HCT116 (cell line): Measurements from ENCODE around the gene AGPS. TPM values are rescaled to one million over a fixed set of nuclear protein-coding genes. Genes with fewer than 3 reads are reported as not detected.

ENCODE experiments used
- ATAC-seq: fragments of 200-7000 bp; cut with Tn5 transposase; 2 replicates; pipeline ENCODE4 v1.9.1; 2020; ENCODE audit warnings: mild to moderate bottlenecking, moderate library complexity
- BruUV-seq: library from RNA; stranded (reverse); fragments of 400-500 nt; replicated peaks from 2 replicates; lab custom pipeline; 2021; lab: Mats Ljungman, UMichigan
- CTCF ChIA-PET: fragments of 300-600 bp; sonication (Branson Sonifier 250); formaldehyde crosslinking; loops from one replicate; lab custom pipeline; 2021; ENCODE audit warnings: antibody characterized with exemption; lab: Charles Lee
- POLR2A ChIA-PET: fragments of 300-600, 350-600 bp; sonication (Branson Sonifier 250); formaldehyde crosslinking; loops from one replicate; lab custom pipeline; 2021; ENCODE audit warnings: antibody characterized with exemption; lab: Charles Lee
- RAD21 ChIA-PET, 2 experiments: fragments of 300-600 bp; sonication (Branson Sonifier 250); formaldehyde crosslinking; loops; one replicate each; lab custom pipeline; 2023; ENCODE audit warnings: low total read pairs in 2 of 2; ENCODE audit not compliant: uncharacterized antibody in 2 of 2, unreplicated experiment in 2 of 2, low non-redundant PET in 1 of 2; lab: Charles Lee
- DNase-seq: peaks from one replicate; pipeline ENCODE4 v3.0.0-alpha.2; 2010; ENCODE audit warnings: low read depth, low spot score
- H2AFZ ChIP-seq: fragments of 200-600 bp; shearing (Covaris generic), sonication (generic); 2 replicates; pipeline ENCODE4 v1.6.1; 2017; ENCODE audit warnings: low read depth, mixed run types, mixed read lengths, antibody characterized with exemption, low read length; ENCODE audit not compliant: poor library complexity, severe bottlenecking
- H3K27ac ChIP-seq: 2 replicates; pipeline ENCODE4 v1.5.1; 2012; ENCODE audit warnings: low read depth, low read length
- H3K27me3 ChIP-seq: fragments of 200-600 bp; sonication (generic); 2 replicates; pipeline ENCODE4 v1.6.1; 2016; ENCODE audit warnings: mixed run types, low read length, mixed read lengths; ENCODE audit not compliant: insufficient read depth
- H3K36me3 ChIP-seq, 2 experiments: fragments of 200-500 bp in 1 of 2; fragments of 200-600 bp in 1 of 2; sonication (Bioruptor generic) in 1 of 2; sonication (generic) in 1 of 2; 2 replicates each; pipeline versions ENCODE4 v1.5.1 to v1.6.1; 2014 to 2016; ENCODE audit warnings: low read length in 2 of 2, inconsistent platforms in 1 of 2, mixed read lengths in 1 of 2, mixed run types in 1 of 2; ENCODE audit not compliant: insufficient read depth in 2 of 2, control insufficient read depth in 1 of 2
- H3K4me1 ChIP-seq, 2 experiments: fragments of 200-600 bp in 1 of 2; sonication (generic) in 1 of 2; 2 replicates each; pipeline versions ENCODE4 v1.5.1 to v1.6.1; 2012 to 2017; ENCODE audit warnings: low read length in 2 of 2, inconsistent platforms in 1 of 2, mild to moderate bottlenecking in 1 of 2, mixed read lengths in 1 of 2, mixed run types in 1 of 2, moderate library complexity in 1 of 2; ENCODE audit not compliant: insufficient read depth in 2 of 2, control insufficient read depth in 1 of 2
- H3K4me2 ChIP-seq: fragments of 200-600 bp; sonication (generic); 2 replicates; pipeline ENCODE4 v1.6.1; 2017; ENCODE audit warnings: mixed run types, low read length, mixed read lengths
- H3K4me3 ChIP-seq, 2 experiments: fragments of 200-600 bp in 1 of 2; sonication (generic) in 1 of 2; replicated peaks in 1 of 2; 2 replicates each; pipeline ENCODE4 v1.5.1; 2011 to 2016; ENCODE audit warnings: low read length in 2 of 2, control low read depth in 1 of 2, low read depth in 1 of 2, mild to moderate bottlenecking in 1 of 2, mixed read lengths in 1 of 2, mixed run types in 1 of 2
- H3K79me2 ChIP-seq: fragments of 200-600 bp; sonication (generic); 2 replicates; pipeline ENCODE4 v1.6.1; 2017; ENCODE audit warnings: mild to moderate bottlenecking, mixed run types, low read length, moderate library complexity, mixed read lengths; ENCODE audit not compliant: insufficient read depth
- H3K9ac ChIP-seq: fragments of 200-600 bp; sonication (generic); 2 replicates; pipeline ENCODE4 v1.6.1; 2016; ENCODE audit warnings: low read length, mixed read lengths
- H3K9me2 ChIP-seq: fragments of 200-600 bp; sonication (generic), shearing (Covaris generic); 2 replicates; pipeline ENCODE4 v1.6.1; 2017; ENCODE audit warnings: mixed run types, mild to moderate bottlenecking, moderate library complexity; ENCODE audit not compliant: insufficient read depth
- H3K9me3 ChIP-seq, 2 experiments: fragments of 200-500 bp in 1 of 2; fragments of 200-600 bp in 1 of 2; sonication (Bioruptor generic) in 1 of 2; sonication (generic) in 1 of 2; 2 replicates each; pipeline ENCODE4 v1.6.1; 2014 to 2017; ENCODE audit warnings: low read length in 2 of 2, mixed read lengths in 2 of 2, inconsistent platforms in 1 of 2, low read depth in 1 of 2, mild to moderate bottlenecking in 1 of 2, mixed run types in 1 of 2, moderate library complexity in 1 of 2; ENCODE audit not compliant: control insufficient read depth in 1 of 2, insufficient read depth in 1 of 2
- H4K20me1 ChIP-seq: fragments of 200-600 bp; sonication (generic), shearing (Covaris generic); 2 replicates; pipeline ENCODE4 v1.6.1; 2017; ENCODE audit warnings: mixed run types, mild to moderate bottlenecking, moderate library complexity; ENCODE audit not compliant: insufficient read depth
- ATF3 ChIP-seq: IDR thresholded peaks from 2 replicates; pipeline ENCODE4 v1.6.1; 2012
- EGR1 ChIP-seq: IDR thresholded peaks from 2 replicates; pipeline ENCODE4 v1.6.1; 2012; ENCODE audit warnings: low read depth
- ELF1 ChIP-seq: IDR thresholded peaks from 2 replicates; pipeline ENCODE4 v1.6.1; 2012; ENCODE audit warnings: low read depth, borderline replicate concordance
- EZH2phosphoT487 ChIP-seq: fragments of 200-600 bp; IDR thresholded peaks from 2 replicates; pipeline ENCODE4 v1.6.1; 2018; ENCODE audit warnings: antibody characterized with exemption, borderline replicate concordance
- FOSL1 ChIP-seq: IDR thresholded peaks from 2 replicates; pipeline ENCODE4 v1.6.1; 2012; ENCODE audit warnings: low read depth
- JUND ChIP-seq: IDR thresholded peaks from 2 replicates; pipeline ENCODE4 v1.6.1; 2012
- MAX ChIP-seq: IDR thresholded peaks from 2 replicates; pipeline ENCODE4 v1.6.1; 2012
- POLR2A ChIP-seq: IDR thresholded peaks from 2 replicates; pipeline ENCODE4 v1.7.0; 2011; ENCODE audit warnings: borderline replicate concordance; ENCODE audit not compliant: insufficient read depth, insufficient read length; ENCODE audit errors: extremely low read depth
- POLR2AphosphoS5 ChIP-seq: IDR thresholded peaks from 2 replicates; pipeline ENCODE4 v1.6.1; 2011; ENCODE audit warnings: mild to moderate bottlenecking, low read depth, low read length, moderate library complexity
- RAD21 ChIP-seq: IDR thresholded peaks from 2 replicates; pipeline ENCODE4 v1.6.1; 2012; ENCODE audit warnings: low read depth, mild to moderate bottlenecking
- REST ChIP-seq: IDR thresholded peaks from 2 replicates; pipeline ENCODE4 v1.6.1; 2012; ENCODE audit warnings: low read depth
- SIN3A ChIP-seq: IDR thresholded peaks from 2 replicates; pipeline ENCODE4 v1.6.1; 2012; ENCODE audit warnings: low read depth
- SP1 ChIP-seq: IDR thresholded peaks from 2 replicates; pipeline ENCODE4 v1.6.1; 2012; ENCODE audit warnings: low read depth
- SRF ChIP-seq: IDR thresholded peaks from 2 replicates; pipeline ENCODE4 v1.6.1; 2012; ENCODE audit warnings: low read depth
- TCF7L2 ChIP-seq: IDR thresholded peaks from 2 replicates; pipeline ENCODE4 v1.7.0; 2011; ENCODE audit warnings: borderline replicate concordance, inconsistent platforms; ENCODE audit not compliant: insufficient read depth, insufficient read length; ENCODE audit errors: extremely low read depth
- YY1 ChIP-seq: IDR thresholded peaks from 2 replicates; pipeline ENCODE4 v1.6.1; 2011; ENCODE audit warnings: low read length, low read depth, moderate library complexity, mild to moderate bottlenecking; ENCODE audit not compliant: insufficient replicate concordance; ENCODE audit errors: extremely low read depth
- ZFX ChIP-seq: fragments of 450-650 bp; IDR thresholded peaks from 2 replicates; pipeline ENCODE4 v1.6.1; 2017
- ZNF274 ChIP-seq: fragments of 200-500 bp; sonication (Bioruptor generic); IDR thresholded peaks from 2 replicates; pipeline ENCODE4 v1.6.1; 2014; ENCODE audit warnings: mild to moderate bottlenecking, low read depth, low read length, inconsistent platforms
- intact Hi-C: fragments of 100-400 bp; cut with micrococcal nuclease; formaldehyde crosslinking; loops from 2 replicates; pipeline ENCODE4 v1.10.0; 2022
- total RNA-seq: library from RNA; stranded (reverse); gene quantifications from one replicate; pipeline ENCODE4 v1.2.1, GENCODE V29; 2021; ENCODE audit not compliant: unreplicated experiment
- TF ChIP-seq, protein P1 (sequence below): IDR thresholded peaks from 2 replicates; pipeline ENCODE4 v1.6.1; 2011; ENCODE audit warnings: mild to moderate bottlenecking, low read length, moderate library complexity; ENCODE audit not compliant: insufficient replicate concordance; ENCODE audit errors: extremely low read depth

Gene AGPS
- total RNA-seq, 1 experiment from 2014 or later, result 66.6 TPM

DNA sequence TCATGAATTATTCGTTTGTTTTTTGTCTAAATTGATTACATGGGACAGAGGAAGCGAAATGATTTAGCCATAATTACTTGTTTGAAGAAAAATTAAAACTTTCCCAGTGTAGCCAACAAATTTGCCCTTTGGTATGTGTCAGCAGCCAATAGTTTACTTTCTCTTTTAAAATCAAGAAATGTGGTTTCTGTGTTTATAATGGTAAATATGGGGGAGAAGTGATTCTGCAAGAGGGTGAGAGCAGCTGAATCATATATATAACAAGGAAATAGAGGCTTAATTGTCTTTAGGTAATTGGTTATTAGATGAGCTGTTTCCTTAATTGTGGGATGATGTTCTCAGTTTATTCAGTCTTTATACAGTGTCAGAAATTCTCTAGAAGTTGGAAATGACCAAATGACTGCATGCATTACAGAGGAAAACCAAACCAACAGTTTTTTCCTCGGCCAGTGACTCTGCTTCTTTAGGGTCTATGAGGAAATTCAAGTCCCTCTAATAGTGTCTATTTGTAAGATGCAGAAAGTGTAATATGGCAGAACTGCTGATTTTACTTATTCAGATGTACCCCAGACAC lies 132.9 kb downstream of the AGPS start:
- no peak overlapping the region for H2AFZ ChIP-seq
- ATAC-seq (no peak), DNase-seq (no peak)
- H3K36me3 ChIP-seq, result 0 out of 4 replicates have a peak, but pooled peaks cover 0 to 5% of the 10 kb centered on the region in 2 experiments
- H3K9ac ChIP-seq, result no peak overlapping the region
- no peak overlapping the region for H3K4me3 ChIP-seq
- no peaks in the 10 kb centered on the region for H3K27me3 ChIP-seq
- RAD21 ChIA-PET, result no interaction called here
- BruUV-seq, result no TSS peak
- intact Hi-C loops, result no loop called here
- no peak overlapping the region for H3K27ac ChIP-seq
- POLR2A ChIA-PET, result no interaction called here
- no peaks in the 10 kb centered on the region for H4K20me1 ChIP-seq
- no peak overlapping the region for H3K4me2 ChIP-seq
- CTCF ChIA-PET, result no interaction called here
- H3K9me3 ChIP-seq, result no peaks in the 10 kb centered on the region
- no peak for TF ChIP-seq TCF7L2
- TF ChIP-seq, protein P1, sequence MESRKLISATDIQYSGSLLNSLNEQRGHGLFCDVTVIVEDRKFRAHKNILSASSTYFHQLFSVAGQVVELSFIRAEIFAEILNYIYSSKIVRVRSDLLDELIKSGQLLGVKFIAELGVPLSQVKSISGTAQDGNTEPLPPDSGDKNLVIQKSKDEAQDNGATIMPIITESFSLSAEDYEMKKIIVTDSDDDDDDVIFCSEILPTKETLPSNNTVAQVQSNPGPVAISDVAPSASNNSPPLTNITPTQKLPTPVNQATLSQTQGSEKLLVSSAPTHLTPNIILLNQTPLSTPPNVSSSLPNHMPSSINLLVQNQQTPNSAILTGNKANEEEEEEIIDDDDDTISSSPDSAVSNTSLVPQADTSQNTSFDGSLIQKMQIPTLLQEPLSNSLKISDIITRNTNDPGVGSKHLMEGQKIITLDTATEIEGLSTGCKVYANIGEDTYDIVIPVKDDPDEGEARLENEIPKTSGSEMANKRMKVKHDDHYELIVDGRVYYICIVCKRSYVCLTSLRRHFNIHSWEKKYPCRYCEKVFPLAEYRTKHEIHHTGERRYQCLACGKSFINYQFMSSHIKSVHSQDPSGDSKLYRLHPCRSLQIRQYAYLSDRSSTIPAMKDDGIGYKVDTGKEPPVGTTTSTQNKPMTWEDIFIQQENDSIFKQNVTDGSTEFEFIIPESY, result no peak
- no peak for TF ChIP-seq POLR2A
- TF ChIP-seq RAD21, result no peak
- no peak for TF ChIP-seq REST
- TF ChIP-seq EZH2phosphoT487, result no peak
- no peak for TF ChIP-seq ZNF274
- no peak for TF ChIP-seq JUND
- TF ChIP-seq ELF1, result no peak
- no peak for TF ChIP-seq YY1
- TF ChIP-seq POLR2AphosphoS5, result no peak
- no peak for TF ChIP-seq SP1
- no peak for TF ChIP-seq ZFX
- TF ChIP-seq MAX, result no peak
- TF ChIP-seq EGR1, result no peak
- no peak for TF ChIP-seq ATF3
- TF ChIP-seq FOSL1, result no peak
- no peak for TF ChIP-seq SRF
- TF ChIP-seq SIN3A, result no peak
- no peaks in the 10 kb centered on the region for H3K79me2 ChIP-seq
- no peaks in the 10 kb centered on the region for H3K9me2 ChIP-seq
- no peaks in the 10 kb centered on the region for H3K4me1 ChIP-seq
